ENCODE measurements around the gene TPP2.

- TF ChIP-seq CTCF (IDR thresholded peaks at IDR 0.05; ENCODE audit: low read depth, low read length, poor library complexity, severe bottlenecking) (no peak), EZH2phosphoT487 (IDR thresholded peaks at IDR 0.05; ENCODE audit: borderline replicate concordance, low read length) (no peak)
Observed at GRCh38 chr13:102563267-102563666, 33.5 kb upstream of the TPP2 start.

All from DOHH2 (cell line).